GM21529 (cell line): ENCODE results near the gene KLHDC8A.
"Not testable (repeated sequence)": the region's sequence is repeated elsewhere in the genome, so short reads cannot be mapped to it uniquely, and the experiment has no call there.

Experiments used
- ATAC-seq: cut with Tn5 transposase; IDR thresholded peaks from one replicate; pipeline ENCODE4 v1.9.1; 2021; ENCODE audit not compliant: unreplicated experiment

KLHDC8A gene

GRCh38 chr1:205371871-205372660 is 15.3 kb upstream of the KLHDC8A start:
- no peak for ATAC-seq

- ATAC-seq: no peak
These were observed 14.1 kb upstream of the KLHDC8A start for GRCh38 chr1:205370780-205371179.

GRCh38 chr1:205369701-205370123 is 13.0 kb upstream of the KLHDC8A start:
- no peak for ATAC-seq

GRCh38 chr1:205368478-205368877 is 11.8 kb upstream of the KLHDC8A start:
- ATAC-seq: no peak

- ATAC-seq: no peak
These were observed 9.3 kb upstream of the KLHDC8A start for GRCh38 chr1:205365945-205366463.

- ATAC-seq: not testable (repeated sequence)
These were observed 8.4 kb upstream of the KLHDC8A start for GRCh38 chr1:205365086-205365485.

GRCh38 chr1:205360891-205361290 is 4.2 kb upstream of the KLHDC8A start:
- ATAC-seq: no peak

GRCh38 chr1:205359771-205360565 is 3.2 kb upstream of the KLHDC8A start:
- ATAC-seq: no peak

GRCh38 chr1:205358579-205358978 is 1.9 kb upstream of the KLHDC8A start:
- ATAC-seq: no peak

GRCh38 chr1:205357567-205357966 is 845 bp upstream of the KLHDC8A start:
- no peak for ATAC-seq

GRCh38 chr1:205355075-205355453 is 1.7 kb downstream of the KLHDC8A start:
- ATAC-seq: no peak

- no peak for ATAC-seq
These were observed 2.3 kb downstream of the KLHDC8A start for GRCh38 chr1:205354259-205355074.

- ATAC-seq: no peak
These were observed 3.1 kb downstream of the KLHDC8A start for GRCh38 chr1:205353612-205354011.

- ATAC-seq: no peak
These were observed 3.5 kb downstream of the KLHDC8A start for GRCh38 chr1:205353191-205353590.

- no peak for ATAC-seq
These were observed 4.6 kb downstream of the KLHDC8A start for GRCh38 chr1:205351984-205352713.

GRCh38 chr1:205350691-205351141 is 6.0 kb downstream of the KLHDC8A start:
- no peak for ATAC-seq

GRCh38 chr1:205350124-205350523 is 6.6 kb downstream of the KLHDC8A start:
- no peak for ATAC-seq

- no peak for ATAC-seq
These were observed 7.9 kb downstream of the KLHDC8A start for GRCh38 chr1:205348554-205349487.

- no peak for ATAC-seq
These were observed 9.7 kb downstream of the KLHDC8A start for GRCh38 chr1:205346956-205347574.
